HUES48 (cell line): ENCODE data around the gene ZFP62.

Experiments used
- H3K27ac ChIP-seq: one replicate; pipeline ENCODE4 v1.7.0; 2013; ENCODE audit warnings: low read depth, low read length, inconsistent platforms
- H3K27me3 ChIP-seq: 2 replicates; pipeline ENCODE4 v1.6.1; 2013; ENCODE audit warnings: mild to moderate bottlenecking, low read length; ENCODE audit not compliant: control insufficient read depth, insufficient read depth
- H3K36me3 ChIP-seq: 2 replicates; pipeline ENCODE4 v1.6.1; 2013; ENCODE audit warnings: low read length; ENCODE audit not compliant: control insufficient read depth, insufficient read depth
- H3K4me1 ChIP-seq: 2 replicates; pipeline ENCODE4 v1.6.1; 2013; ENCODE audit warnings: mild to moderate bottlenecking, low read length; ENCODE audit not compliant: control insufficient read depth, insufficient read depth
- H3K4me3 ChIP-seq: 2 replicates; pipeline ENCODE4 v1.5.1; 2013; ENCODE audit warnings: mild to moderate bottlenecking, low read depth, low read length
- H3K9ac ChIP-seq: 2 replicates; pipeline ENCODE4 v1.6.1; 2013; ENCODE audit warnings: mild to moderate bottlenecking, low read depth, low read length, moderate library complexity
- H3K9me3 ChIP-seq: 2 replicates; pipeline ENCODE4 v1.6.1; 2013; ENCODE audit warnings: low read length; ENCODE audit not compliant: control insufficient read depth, insufficient read depth

Gene ZFP62

DNA sequence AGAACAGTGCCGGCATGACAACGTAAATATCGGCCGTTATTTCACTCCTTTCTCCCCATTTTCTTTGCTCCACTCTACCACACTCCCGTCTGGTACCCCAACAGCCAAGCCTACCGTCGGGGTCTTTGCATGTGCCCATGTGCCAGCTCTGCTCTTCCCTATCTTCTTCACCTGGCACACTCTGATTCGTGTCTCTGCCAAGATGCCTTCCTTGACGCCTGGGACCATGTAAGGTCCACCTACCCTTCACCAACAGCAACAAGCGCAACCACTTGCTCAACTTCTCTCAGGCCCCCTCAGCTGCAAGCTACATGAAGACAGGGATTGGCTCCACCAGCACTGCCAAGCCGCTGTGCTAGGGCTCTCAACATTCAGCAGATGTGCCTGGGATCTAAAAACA, 62.9 kb downstream of the ZFP62 start:
- H3K4me3 ChIP-seq: no peak overlapping the region
- H3K27ac ChIP-seq: no peak overlapping the region
- H3K27me3 ChIP-seq: no peaks in the 10 kb centered on the region
- peaks cover 15% of the 10 kb centered on the region for H3K36me3 ChIP-seq
- peaks cover 17% of the 10 kb centered on the region for H3K4me1 ChIP-seq
- H3K9me3 ChIP-seq: no peaks in the 10 kb centered on the region
- H3K9ac ChIP-seq: no peak overlapping the region
